GM19238 (cell line): ENCODE results near the gene SLC25A41.

ENCODE experiments used
- DNase-seq: peaks from one replicate; pipeline ENCODE4 v3.0.0; 2011; ENCODE audit warnings: low spot score; ENCODE audit not compliant: insufficient read length

Gene SLC25A41

GRCh38 chr19:6433663-6434062 is at the start of gene SLC25A41:
SLC25A41 (minus strand) TSS chr19:6433763; CDS start chr19:6433693, 70 bp downstream.
- no peak for DNase-seq

DNA sequence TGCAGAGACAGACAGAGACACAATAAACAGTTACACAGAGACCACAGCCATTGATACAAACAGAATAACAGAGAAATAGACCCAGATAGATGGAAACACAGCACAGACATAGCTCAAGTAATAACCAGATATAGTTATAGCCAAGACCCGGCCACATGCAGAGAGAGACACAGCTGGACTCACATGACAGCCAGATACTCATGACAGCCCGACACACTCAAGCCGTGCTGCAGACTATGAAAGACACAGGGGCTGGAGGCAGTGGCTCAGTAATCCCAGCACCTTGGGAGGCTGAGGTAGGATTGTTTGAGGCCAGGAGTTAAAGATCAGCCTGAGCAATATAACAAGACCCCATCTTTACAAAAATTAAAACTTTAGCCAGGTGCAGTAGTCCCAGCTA is 49.7 kb upstream of the SLC25A41 start:
- no peak for DNase-seq

GRCh38 chr19:6482343-6482686 is 48.8 kb upstream of the SLC25A41 start:
- DNase-seq: no peak

- DNase-seq: no peak
These were observed 48.2 kb upstream of the SLC25A41 start, which contains the start of gene DENND1C for GRCh38 chr19:6481541-6482342. DENND1C (minus strand) TSS chr19:6481787; CDS start chr19:6481695, 92 bp downstream.

DNA sequence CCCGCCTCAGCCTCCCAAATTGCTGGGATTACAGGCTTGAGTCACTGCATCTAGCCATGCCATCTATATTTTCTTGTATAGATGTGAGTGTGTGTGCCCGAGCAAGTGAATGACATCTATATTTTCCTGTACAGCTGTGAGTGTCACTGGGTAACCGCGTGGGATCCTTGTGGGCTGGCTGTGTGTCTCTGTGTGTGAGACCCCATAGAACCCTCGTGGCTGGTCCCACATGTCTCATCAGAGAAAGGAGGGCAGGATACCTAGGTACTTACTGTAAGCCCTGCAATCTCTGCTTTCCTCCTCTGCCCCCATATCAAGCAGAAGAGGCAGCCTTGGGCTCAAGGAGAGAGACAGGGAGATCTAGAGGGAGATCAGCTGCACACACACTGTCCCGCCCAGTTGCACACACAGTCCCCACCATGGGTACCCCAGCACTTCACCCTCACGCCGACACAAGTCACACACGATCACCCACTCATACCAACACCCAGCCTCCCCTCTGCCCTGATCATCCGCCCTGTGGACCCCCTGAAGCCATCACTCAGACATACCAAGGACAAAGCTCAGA is 47.4 kb upstream of the SLC25A41 start:
- DNase-seq: no peak

DNA sequence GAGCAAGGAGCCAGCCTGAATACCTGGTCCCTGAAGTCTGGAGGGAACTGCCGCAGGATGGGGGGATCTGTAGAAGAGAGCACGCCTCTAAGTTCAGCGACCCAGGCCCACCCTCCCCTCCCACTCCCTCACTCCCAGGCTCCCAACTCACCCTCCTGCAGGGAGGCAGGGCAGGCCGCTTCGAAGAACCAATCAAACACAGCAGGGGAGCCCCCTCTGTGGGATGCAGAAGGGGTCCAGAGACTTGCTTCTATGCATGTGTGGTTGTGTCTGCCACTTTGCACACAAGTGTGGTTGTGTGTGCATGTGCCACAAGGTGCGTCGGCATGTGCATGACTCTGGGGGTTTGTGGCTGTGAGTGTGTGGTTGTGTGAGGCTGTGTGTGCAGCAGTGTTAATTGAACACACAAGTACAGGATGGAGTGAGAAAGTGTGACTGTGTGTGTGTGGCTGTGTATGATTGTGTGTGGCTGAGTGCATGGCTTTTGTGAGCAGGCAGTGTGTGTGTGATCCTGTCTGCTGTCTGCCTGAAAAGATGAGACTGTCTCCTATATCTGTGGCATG is 46.4 kb upstream of the SLC25A41 start:
- no peak for DNase-seq

DNA sequence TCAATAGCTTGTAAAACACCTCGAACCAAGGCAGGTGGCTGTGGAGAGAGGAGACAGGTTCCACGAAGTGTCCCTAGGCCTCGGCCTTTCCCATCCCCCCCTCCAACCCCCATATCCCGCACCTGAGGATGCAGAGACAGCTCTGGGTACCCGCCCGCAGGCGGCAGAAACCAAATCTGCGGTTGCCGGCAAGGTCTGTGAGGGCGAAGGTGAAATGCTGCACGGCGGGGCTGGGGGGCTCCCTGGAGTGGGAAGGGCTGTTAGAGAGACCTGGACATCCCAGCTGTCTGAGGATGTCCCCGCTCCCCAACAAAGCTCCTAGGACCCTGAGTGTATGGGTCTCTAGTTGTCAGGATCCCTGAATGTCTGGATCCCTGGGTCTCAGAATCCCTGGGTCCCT is 45.3 kb upstream of the SLC25A41 start:
- no peak for DNase-seq

- DNase-seq: no peak
These were observed 43.4 kb upstream of the SLC25A41 start for GRCh38 chr19:6476896-6477431.

DNA sequence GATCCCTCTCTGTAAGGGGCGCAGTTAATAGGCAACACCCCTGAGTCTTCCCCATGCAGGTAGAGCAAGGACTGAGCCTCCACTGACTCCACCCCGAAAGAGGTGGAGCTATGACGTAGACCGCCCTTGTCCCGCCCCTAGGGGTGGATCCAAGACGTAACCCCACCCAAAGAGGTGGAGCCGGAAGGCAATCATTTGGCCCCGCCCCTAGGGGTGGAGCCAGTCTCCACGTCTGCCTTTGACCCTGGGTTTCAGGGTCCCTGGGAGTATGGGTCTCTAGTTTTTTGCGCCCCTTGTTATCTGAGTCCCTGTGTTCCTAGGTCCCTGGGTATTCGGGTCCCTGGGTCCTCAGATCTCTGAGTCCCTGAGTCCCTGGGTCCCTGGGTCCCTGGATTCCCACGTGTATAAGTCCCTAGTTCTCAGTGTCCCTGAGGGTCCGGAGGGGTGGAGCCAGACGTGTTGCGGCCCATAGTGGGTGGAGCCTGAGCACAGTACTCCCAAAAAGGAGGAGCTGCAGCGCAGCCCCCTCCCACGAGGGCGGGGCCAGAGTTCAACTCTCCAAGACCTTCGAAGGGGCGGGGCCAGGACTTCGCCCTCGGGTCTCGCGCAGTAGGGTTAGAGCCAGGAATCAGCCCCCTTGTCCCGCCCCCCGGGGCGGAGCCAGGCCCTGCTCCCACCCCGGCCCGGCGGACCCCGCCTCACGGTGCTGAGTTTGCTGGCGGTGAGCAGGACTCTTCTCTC is 42.8 kb upstream of the SLC25A41 start:
- DNase-seq: no peak

- no peak for DNase-seq
These were observed 42.0 kb upstream of the SLC25A41 start for GRCh38 chr19:6475321-6476108.

GRCh38 chr19:6473647-6474046 is 40.1 kb upstream of the SLC25A41 start:
- no peak for DNase-seq

- no peak for DNase-seq
These were observed 39.1 kb upstream of the SLC25A41 start for GRCh38 chr19:6472713-6473112.

DNA sequence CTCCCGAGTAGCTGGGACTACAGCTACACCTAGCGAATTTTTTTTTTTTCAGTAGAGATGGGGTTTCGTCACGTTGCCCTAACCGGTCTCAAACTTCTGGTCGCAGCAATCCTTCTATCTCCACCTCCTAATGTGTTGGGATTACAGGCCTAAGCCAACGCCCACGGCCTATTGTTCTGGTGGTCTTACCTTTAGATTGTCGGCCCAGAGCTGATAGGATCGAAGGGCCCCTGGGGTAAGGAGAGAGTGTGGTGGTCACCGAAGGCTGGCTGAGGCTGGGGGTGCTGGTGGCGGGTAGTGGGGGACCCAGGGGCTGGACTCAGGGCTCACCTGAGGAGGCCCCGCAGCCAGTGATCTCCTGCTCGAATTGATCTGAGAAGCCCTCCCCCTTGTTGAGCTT is 37.5 kb upstream of the SLC25A41 start:
- DNase-seq: no peak

GRCh38 chr19:6470173-6470572 is 36.6 kb upstream of the SLC25A41 start:
- DNase-seq: no peak

DNA sequence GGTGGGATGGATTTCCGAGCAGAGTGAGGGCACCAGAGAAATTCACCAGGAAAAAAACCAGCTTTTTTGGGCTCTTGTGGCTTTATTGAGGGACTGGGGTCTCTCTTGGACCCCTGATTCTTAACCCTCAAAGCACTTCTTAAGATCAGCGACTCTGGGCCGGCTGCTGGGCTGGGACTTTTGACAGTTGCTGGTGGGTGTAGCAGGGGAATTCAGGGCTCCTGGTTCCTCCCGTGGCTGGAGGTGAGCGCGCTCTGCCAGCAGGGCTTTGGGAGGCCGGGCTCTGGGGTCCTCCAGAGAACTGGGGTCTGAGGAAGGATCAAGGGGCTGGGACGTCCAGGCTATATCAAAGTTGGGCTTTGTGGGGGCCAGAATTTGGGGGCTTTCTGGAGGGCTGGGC is 33.8 kb upstream of the SLC25A41 start:
- no peak for DNase-seq

- no peak for DNase-seq
These were observed 33.1 kb upstream of the SLC25A41 start for GRCh38 chr19:6466526-6467248.

- DNase-seq: no peak
These were observed 32.1 kb upstream of the SLC25A41 start for GRCh38 chr19:6465663-6466062.

DNA sequence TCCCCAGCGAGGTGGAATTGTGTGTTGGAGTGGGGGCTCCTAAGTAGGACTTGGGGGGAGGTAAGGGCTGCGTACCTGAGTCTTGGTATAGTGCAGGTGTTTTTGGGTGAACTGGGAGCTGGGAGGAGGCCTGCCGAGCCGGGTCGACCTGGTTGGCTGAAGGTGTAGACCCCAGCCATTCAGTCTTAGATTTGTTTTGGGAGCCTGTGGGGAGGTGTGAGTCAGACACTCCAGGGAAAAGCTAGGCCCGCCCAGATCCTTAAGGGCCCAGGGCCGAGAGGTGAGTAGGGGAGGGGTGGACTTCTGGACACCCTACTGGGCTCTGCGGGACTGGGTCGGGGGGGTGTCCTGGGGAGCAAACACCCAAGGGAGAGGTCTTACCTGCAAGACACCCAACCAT is 31.4 kb upstream of the SLC25A41 start:
- no peak for DNase-seq

DNA sequence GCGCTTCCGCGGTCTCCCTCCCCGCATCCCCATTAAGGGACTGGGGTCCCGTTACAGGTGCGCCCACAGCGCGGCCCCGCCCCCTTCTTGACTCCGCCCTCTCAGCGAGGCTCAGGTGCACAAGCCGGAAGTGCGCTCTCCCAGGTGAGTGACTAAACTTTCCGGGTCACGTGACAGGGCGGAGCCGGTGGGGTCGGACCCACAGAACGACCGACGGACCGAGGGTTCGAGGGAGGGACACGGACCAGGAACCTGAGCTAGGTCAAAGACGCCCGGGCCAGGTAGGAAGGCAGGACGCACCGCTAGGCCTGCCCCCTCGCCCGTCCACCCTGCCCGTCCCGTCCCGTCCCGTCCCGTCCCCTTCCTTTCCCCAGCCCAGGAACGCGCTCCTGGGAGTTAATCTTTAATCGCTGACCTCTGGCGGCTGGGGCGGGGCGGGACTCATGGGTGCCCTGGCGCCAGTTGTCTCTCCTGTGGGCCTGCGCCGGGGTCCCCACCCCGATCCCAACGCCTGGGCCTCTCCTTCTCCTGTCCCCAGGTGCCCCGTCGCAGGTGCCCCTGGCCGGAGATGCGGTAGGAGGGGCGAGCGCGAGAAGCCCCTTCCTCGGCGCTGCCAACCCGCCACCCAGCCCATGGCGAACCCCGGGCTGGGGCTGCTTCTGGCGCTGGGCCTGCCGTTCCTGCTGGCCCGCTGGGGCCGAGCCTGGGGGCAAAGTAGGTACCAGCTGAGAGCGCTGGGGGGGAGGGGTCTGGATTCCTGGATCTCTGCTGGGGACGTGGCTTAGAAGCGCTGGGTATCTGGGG is 30.7 kb upstream of the SLC25A41 start, which contains the start of gene CRB3:
Gene CRB3, plus strand, starts transcription at position 202 of the 804 bp plus-strand sequence. Its CDS starts 431 bp downstream, at position 633.
- DNase-seq: no peak
